ENCODE results near the gene GYG2.
"Not testable (repeated sequence)": the region's sequence is repeated elsewhere in the genome, so short reads cannot be mapped to it uniquely, and the experiment has no call there.

Gene GYG2

GRCh38 chrX:2874222-2875135 lies 45.7 kb downstream of the GYG2 start:
- no peak for DNase-seq

DNA sequence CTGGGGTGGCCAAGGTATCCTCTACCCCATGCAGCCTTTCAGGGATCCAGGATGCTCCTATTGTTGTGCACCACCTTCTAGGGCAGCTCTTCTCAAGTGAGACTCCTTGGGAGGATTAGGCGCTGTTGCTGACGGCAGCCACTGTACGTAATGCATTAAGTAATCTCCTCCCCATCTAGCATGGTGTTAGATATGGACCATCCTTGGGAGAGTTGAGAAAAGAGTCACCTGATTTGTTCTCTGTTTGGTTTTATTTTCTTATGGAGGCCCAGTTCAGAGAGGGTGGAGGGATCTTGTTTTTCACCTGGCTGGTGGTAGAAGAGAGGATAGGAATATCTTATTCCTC lies 46.4 kb downstream of the GYG2 start:
- DNase-seq = no peak

- DNase-seq = no peak
These were observed 47.2 kb downstream of the GYG2 start for GRCh38 chrX:2875798-2876399.

- no peak for DNase-seq
These were observed 49.8 kb downstream of the GYG2 start for GRCh38 chrX:2878563-2878962.

- no peak for DNase-seq
These were observed 50.9 kb downstream of the GYG2 start for GRCh38 chrX:2879670-2880069.

- DNase-seq = no peak
These were observed 55.0 kb downstream of the GYG2 start for GRCh38 chrX:2883770-2884169.

GRCh38 chrX:2888309-2888708 lies 59.6 kb downstream of the GYG2 start:
- DNase-seq = no peak

DNA sequence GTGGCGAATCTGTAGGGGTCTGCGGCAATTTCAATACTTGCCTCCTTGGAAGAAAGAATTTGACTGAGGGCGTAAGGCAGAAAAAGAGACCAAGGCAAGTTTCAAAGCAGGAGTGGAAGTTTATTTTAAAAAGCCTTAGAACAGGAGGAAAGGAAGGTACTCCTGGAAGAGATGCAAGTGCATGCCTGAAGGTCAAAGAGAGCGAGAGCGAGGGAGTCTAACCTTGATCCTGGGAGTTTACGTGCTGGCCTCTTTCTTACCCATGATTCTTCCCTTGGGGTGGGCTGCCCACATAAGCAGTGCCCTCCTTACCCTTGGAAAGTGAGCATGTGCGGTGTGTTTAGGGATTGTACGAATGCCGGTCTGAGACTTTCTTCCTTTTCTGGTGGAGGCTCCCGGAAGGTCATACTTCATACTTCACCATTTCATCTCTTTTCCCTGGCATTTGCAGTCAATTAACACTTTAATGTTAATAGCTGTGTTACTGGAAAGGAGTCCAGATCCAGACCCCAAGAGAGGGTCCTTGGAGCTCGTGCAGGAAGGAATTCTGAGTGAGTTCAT lies 60.4 kb downstream of the GYG2 start:
- no peak for DNase-seq

DNA sequence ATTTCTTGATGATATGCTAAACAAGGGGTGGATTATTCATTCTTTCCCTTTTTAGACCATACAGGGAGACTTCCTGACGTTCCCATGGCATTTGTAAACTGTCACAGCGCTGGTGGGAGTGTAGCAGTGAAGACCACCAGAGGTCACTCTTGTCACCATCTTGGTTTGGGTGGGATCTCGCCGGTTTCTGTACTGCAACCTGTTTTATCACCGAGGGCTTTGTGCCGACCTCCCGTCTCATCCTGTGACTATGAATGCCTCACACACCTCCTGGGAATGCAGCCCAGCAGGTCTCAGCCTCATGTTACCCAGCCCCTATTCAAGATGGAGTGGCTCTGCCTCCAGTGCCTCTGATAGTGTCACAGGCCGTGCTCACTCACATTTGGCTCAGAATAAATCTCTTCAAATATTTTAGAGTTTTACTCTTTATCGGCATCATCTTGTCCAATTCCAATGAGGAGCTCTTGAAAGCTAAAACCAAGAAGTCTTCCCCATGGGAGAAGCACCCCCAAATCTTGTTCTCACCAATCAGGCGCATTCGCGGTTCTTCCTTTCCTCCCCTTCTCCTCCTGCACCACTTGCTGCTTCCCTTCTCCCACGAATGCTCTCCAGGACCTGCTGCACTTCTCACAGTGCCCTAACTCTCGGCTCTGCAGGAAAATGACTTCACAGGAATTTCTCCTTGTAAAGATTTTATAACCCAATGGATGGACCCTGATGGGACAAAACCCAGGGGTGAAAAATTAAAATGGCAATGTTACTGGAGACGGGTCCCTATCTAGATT lies 61.2 kb downstream of the GYG2 start:
- DNase-seq = not testable (repeated sequence)

DNA sequence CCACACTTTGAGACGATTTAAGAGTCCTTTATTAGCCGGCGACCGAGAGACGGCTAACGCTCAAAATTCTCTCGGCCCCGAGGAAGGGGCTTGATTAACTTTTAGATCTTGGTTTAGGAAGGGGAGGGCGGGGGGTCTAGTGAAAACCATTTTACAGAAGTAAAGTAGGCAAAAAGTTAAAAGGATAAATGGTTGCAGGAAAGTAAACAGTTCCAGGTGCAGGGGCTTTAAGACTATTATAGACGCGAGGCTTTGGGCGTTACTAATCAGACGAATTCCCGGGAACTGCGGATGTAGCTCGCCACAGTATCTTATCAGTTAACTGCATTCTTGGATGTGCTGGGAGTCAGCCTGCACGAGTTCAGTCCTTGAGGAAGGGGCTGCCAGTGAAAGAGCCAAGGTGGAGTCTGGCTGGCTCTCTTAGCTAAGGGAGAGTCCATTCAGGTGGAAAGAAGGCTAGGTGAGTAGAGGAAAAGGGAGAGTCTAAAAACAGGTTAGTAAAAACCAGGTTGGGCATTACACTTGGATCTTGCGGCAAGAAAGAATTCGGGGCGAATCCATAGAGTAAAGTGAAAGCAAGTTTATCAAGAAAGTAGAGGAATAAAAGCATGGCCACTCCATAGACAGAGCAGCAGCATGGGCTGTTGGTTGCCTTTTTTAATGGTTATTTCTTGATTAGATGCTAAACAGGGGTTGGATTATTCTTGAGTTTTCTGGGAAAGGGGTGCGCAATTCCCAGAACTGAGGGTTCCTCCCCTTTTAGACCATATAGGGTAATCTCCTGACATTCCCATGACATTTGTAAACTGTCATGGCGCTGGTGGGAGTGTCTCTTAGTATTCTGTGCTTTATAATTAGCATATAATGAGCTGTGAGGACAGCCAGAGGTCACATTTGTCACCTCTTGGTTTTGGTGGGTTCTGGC lies 62.1 kb downstream of the GYG2 start:
- DNase-seq = not testable (repeated sequence)

GRCh38 chrX:2892816-2893215 lies 64.1 kb downstream of the GYG2 start:
- no peak for DNase-seq

GRCh38 chrX:2894885-2895292 lies 66.2 kb downstream of the GYG2 start:
- DNase-seq = no peak

DNA sequence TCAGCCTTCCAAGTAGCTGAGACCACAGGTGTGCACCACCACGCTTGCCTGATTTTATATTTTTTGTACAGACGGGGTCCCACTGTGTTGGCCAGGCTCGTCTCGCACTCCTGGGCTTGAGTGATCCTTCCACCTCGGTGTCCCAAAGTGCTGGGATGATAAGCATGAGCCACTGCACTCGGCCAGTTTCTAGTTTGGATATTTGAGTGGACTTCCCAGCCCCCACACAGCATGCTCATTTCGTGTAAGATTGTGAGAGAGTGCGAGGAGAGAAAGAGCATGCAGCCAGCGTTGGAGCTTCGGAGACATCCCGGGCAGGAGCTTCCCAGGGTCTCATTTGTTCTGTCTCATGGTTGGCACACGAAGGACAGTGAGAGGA lies 68.6 kb downstream of the GYG2 start:
- no peak for DNase-seq

DNA sequence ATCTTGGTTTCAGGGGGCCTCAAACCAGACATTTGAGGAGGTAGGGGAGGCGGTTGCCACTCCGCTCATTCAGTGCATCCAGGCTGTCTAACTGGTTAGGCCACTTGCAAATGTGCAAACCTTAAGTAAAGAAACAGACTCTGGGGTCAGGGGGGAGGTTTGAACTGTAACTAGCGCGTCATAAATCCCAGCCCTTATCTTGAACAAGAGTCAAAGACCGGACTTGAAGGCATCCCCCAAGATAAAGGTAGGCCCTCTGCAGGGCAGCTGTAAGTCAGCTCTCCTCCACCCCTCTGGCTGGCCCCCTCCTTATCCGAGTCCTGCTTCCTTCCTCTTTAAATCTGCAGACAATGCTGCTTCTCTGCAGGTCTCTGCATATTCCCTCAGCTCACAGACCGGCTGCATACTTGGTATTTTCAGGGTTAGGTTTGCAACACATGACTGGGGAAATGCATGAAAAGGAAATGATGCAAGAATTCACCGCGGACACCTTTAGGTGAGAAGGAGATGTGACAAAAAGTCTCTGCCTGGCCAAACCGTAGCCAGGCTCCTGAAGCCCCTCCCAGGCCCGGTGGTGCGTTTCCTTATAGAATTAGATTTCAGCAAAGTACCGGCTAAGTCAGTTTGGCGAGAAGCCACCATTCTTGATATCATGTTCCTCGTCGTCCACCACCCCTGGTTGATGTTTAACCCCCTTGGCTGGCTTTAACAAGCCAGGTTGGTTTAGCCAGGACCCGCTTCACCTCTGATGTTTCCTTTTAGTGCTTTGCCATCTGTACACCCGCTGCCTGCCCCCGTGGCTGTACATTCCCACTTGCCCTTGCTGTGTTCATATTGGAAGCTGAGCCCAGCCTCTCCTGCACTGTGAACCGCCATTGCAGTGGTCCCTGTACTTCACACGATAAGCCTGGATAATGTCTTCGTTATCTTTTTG lies 69.2 kb downstream of the GYG2 start:
- DNase-seq = not testable (repeated sequence)

GRCh38 chrX:2898846-2899512 lies 70.2 kb downstream of the GYG2 start:
- DNase-seq = no peak

DNA sequence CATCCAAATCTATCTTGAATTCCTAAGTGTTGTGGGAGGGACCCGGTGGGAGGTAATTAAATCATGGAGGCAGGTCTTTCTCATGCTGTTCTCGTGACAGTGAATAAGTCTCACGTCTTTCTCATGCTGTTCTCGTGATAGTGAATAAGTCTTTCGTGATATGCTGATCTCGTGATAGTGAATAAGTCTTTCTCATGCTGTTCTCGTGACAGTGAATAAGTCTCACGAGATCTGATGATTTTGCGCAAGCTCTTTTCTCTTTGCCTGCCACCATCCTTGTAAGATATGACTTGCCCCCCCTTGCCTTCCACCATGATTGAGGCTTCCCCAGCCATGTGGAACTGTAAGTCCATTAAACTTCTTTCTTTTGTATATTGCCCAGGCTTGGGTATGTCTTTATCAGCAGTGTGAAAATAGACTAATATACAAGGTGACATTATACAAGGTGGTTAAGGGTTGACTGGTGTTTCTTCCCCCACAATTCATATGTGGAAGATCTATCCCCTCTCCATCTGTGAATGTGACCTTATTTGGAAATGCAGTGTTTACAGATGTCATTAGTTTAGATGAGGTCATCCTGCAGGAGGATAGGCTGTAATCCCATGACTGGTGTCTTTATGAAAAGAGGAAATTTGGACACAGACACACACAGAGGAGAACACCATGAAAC lies 72.8 kb downstream of the GYG2 start:
- DNase-seq = no peak

DNA sequence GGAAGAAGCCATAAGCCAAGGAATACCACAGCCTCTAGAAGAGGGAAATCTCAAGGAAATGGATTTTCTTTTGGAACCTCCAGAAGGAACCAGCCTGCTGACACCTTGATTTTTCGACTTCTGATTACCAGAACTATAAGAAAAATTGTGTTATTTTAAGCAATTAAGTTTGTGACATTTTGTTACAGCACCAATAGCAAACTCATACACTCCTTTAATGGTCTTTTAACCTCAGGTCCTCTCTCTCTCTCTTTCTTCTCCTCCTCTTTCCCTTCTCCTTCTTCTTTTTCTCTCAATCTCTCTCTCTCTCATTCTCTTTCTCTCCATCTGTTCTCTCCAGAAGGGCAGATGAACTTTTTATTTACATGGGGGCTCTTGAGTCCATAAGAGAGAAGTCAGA lies 74.1 kb downstream of the GYG2 start:
- no peak for DNase-seq

GRCh38 chrX:2903366-2903765 lies 74.6 kb downstream of the GYG2 start:
- no peak for DNase-seq

DNA sequence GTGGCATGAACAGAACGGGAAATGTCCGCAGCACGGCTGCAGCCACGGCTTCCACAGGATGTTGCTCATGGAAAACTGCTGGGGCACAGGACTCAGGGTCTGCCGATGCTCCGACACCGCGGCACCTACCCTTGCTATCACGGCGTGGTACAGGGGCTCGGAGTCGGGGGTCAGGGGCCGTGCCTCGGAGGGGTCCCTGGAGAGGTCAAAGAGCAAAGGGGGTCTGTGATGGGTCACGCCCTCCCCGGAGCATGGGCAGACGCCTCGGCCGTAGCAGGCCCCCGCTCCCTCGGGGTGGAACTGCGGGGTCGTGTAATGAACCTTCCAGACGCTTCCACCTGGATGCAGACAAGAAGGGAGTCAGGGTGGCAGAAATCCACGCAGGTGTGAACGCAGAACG lies 78.6 kb downstream of the GYG2 start:
- DNase-seq = no peak

DNA sequence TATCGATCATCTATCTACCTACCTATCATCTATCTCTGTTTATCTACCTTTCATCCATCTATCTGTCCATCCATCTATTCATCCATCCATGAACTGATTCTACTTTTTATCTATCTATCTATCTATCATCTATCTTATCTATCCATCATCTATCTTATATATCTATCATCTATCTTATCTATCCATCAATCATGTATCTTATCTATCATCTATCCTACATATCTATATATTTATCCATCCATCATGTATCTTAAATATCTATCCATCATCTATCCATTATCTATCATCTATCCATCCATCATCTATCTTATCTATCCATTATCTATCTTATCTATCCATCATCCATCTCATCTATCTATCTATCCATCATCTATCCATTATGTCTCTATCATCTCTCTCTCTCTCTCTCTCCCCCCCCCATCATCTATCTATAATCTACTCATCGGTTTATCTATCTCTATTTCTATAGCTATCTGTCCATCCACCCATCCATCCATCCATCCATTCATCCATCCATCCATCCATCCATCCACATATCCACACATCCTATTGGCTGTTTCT lies 79.5 kb downstream of the GYG2 start:
- DNase-seq = no peak
